Suprapubic skin (tissue), 4 donors: Measurements from ENCODE around the gene FLT1.

Experiments
- EP300 ChIP-seq: sonication (generic); formaldehyde crosslinking; IDR thresholded peaks from one replicate; pipeline ENCODE4 v1.6.1; 2017; ENCODE audit warnings: antibody characterized with exemption
- POLR2A ChIP-seq, 2 donors: fragments of 450-650 bp; IDR thresholded peaks; one replicate each; pipeline ENCODE4 v1.6.1; 2017; ENCODE audit warnings: antibody characterized with exemption in 2 of 2, mild to moderate bottlenecking in 2 of 2, moderate library complexity in 2 of 2
- POLR2AphosphoS5 ChIP-seq, 3 donors: sonication (generic); formaldehyde crosslinking; IDR thresholded peaks; one replicate each; pipeline ENCODE4 v1.6.1; 2017; ENCODE audit warnings: antibody characterized with exemption in 3 of 3
- TF ChIP-seq, protein P1 (sequence below), 2 donors: fragments of 200-600 bp in 1 of 2; fragments of 450-650 bp in 1 of 2; sonication (generic) in 1 of 2; IDR thresholded peaks; one replicate each; pipeline ENCODE4 v1.5.1; 2016 to 2019; ENCODE audit warnings: antibody characterized with exemption in 2 of 2, mild to moderate bottlenecking in 1 of 2, moderate library complexity in 1 of 2

DNA sequence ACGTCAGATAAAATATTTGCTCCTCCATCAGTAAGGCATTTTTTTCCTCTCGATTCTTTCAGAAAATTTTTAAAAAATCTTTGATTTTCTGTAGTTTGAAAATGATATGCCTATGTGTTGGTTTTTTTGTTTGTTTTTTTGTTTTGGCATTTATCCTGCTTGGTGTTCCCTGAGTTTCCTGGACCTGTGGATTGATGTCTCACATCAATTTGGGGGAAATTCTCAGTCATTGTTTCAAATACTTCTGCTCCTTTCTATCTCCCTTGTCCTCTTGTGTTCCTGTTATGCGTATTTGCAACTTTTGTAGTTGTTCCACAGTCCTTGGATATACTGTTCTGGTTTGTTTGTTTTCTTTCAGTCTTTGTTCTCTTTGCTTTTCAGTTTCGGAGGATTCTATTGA lies 18.8 kb upstream of the FLT1 start:
- TF ChIP-seq, protein P1, sequence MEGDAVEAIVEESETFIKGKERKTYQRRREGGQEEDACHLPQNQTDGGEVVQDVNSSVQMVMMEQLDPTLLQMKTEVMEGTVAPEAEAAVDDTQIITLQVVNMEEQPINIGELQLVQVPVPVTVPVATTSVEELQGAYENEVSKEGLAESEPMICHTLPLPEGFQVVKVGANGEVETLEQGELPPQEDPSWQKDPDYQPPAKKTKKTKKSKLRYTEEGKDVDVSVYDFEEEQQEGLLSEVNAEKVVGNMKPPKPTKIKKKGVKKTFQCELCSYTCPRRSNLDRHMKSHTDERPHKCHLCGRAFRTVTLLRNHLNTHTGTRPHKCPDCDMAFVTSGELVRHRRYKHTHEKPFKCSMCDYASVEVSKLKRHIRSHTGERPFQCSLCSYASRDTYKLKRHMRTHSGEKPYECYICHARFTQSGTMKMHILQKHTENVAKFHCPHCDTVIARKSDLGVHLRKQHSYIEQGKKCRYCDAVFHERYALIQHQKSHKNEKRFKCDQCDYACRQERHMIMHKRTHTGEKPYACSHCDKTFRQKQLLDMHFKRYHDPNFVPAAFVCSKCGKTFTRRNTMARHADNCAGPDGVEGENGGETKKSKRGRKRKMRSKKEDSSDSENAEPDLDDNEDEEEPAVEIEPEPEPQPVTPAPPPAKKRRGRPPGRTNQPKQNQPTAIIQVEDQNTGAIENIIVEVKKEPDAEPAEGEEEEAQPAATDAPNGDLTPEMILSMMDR (IDR thresholded peaks at IDR 0.05): no peak
- TF ChIP-seq POLR2AphosphoS5 (IDR thresholded peaks at IDR 0.05) (no peak), POLR2A (IDR thresholded peaks at IDR 0.05) (no peak), EP300 (no peak)
